Stimulated activated CD4-positive, alpha-beta T cell treated with anti-CD3 and anti-CD28 coated beads, Interleukin-15, amount 100 ng/mL, for 48 hours (primary cell): ENCODE measurements around the gene RGS14.

Source experiments
- DNase-seq, 2 donors: peaks; one replicate each; pipeline ENCODE4 v3.0.0-alpha.2; 2020; ENCODE audit warnings: low read depth in 2 of 2

The RGS14 gene, protein sequence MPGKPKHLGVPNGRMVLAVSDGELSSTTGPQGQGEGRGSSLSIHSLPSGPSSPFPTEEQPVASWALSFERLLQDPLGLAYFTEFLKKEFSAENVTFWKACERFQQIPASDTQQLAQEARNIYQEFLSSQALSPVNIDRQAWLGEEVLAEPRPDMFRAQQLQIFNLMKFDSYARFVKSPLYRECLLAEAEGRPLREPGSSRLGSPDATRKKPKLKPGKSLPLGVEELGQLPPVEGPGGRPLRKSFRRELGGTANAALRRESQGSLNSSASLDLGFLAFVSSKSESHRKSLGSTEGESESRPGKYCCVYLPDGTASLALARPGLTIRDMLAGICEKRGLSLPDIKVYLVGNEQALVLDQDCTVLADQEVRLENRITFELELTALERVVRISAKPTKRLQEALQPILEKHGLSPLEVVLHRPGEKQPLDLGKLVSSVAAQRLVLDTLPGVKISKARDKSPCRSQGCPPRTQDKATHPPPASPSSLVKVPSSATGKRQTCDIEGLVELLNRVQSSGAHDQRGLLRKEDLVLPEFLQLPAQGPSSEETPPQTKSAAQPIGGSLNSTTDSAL

DNA sequence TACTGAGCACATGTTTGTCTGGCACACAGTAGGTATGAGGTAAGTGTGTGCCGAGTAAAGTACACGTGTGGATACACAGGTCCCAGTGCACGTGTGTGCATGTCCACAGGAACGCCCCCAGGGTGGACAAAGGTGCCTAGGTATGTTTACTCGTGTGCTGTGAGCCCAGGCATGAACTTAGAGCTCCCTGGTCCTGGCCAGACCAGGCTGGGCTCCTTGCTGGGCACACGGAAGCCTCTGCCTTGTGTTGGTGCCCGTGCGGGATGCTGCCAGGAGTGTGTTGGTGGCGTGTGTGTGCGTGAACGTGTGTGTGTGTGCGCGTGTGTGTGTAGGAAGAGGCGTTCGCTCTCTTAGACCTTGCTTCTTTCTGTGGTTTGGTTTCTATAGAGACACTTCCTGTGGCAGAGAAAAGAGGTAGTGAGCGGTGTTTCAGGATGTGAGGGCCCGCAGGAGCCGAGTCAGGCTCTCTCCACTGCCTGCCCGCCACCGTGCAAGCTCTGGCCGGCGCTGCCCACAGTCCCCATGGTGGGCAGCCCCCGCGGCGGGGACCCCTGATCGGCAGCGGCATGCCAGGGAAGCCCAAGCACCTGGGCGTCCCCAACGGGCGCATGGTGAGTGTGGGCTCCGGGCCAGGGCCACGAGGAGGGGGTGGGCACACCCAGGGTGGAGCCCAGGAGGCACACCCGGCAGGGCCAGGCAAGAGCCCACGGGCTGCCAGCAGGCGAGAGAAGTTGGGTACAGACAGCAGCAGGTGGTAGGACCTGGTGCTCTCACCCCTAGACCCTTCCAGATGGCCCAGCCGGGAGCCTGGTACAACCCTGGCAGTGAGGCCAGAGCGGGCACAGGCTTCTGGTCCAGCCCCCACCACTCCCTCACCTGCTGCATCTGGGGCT, at the start of gene RGS14:
Gene RGS14, plus strand, starts transcription at position 466 of the 893 bp plus-strand sequence. Its CDS starts 101 bp downstream, at position 567.
- DNase-seq, result peak; percentile 28 to 39

DNA sequence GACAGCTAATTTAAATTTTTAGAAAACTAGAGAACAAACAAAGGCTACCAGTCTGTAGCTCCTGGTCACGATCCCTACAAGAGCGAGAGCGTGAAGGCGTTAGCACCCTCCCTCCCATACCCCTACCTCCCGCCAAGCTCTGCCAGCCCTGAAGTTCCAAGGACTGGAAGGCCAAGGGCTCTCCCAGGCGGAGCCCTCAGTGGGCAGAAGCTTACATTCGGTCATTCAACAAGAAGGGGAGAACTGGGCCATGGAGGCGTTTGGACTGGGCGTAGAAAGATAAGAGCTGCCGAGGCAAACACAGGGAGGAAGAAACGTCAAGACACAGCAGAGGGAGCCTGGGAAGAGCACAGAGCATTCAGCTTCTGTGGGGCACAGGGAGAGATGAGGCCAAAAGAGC, 49.0 kb upstream of the RGS14 start:
- DNase-seq, result no peak

DNA sequence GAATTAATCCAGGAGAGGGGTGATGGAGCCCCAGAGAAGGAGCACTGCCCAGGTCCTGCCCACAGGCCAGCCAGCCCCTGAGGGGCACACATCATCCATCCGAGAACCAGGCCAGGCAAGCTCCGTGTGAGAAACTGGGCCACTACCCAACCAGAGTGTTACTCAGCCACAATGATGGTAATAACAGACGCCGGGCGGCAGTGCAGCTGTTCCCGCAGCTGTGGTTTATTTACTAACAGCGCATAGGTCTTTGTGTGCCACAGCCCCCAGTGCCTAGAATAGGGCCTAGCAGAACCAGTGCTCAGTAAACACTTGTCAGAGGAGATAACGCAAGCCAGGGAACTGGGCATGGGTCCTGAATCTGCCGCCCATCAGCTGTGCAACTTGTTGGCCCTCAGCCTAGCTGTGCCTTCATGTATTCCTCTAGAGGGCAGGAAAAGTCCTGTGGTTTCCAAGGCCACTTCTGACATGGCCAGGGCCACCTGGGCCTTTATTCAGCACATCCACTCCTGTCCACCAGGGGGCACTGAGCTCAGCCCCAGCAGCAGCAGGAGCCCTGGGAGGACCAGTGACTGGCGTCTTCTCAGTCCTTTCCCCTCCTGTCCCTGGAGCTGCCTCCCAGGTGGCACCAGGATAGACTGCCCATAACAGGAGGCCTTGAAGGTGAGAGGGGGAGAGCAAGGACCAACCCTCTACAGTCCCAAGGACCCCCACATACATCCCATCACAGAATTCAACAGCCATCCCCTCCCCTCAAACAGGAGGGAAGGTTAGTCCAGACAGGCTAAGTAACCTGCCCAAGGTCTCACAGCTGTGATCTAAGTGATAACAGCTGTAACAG, 48.2 kb upstream of the RGS14 start:
- DNase-seq, result peak; percentile 53 to 65

DNA sequence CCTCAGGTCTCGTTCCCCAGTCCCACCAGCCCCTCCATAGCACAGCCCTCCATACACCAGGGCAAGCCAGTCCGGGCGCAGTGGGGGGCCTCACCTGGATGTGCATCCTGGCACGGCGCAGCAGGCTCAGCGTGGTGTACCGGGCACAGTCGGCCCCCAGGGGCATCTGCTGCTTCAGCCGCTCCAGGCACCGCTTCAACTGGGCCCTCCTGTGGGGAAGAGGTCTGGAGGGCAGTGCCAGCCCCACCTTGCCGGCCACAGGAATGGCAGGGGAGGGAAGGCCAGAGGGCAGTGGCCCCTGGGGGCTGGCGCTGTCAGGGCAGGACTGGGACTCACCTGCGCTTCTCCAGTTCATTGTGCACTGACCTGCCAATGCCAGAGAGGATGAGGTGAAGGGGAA, 47.4 kb upstream of the RGS14 start:
- DNase-seq, result no peak

DNA sequence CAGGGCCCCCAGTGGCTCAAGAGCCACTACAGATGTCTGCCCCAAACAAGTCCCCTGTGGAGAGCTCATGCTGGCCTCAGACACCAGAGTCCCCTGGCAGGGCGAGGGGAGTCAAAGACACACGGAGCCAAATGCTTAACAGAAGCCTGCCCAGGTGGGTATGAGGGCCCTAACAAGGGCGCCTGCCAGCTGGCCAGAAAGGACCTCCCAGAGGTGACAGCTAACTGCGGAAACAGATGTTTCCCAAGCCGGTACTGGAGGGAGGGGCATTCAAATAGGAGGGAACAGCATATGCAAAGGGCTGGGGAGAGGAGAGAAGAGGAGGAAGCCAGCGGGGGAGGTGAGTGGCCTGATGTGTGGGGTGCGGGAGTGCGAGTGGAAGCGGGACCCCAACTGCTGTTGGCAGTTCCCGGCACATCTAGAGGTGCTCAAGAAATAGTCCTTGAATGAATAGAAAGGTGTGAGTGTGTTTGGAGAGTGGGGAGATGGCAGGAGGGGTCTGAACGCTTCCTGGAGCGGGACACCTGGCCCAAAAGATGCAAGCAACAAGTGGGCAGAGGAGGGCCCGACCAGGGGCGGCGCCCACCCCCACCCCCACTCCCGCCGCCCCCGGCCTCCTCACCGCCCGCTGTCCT, 46.9 kb upstream of the RGS14 start:
- no peak for DNase-seq

DNA sequence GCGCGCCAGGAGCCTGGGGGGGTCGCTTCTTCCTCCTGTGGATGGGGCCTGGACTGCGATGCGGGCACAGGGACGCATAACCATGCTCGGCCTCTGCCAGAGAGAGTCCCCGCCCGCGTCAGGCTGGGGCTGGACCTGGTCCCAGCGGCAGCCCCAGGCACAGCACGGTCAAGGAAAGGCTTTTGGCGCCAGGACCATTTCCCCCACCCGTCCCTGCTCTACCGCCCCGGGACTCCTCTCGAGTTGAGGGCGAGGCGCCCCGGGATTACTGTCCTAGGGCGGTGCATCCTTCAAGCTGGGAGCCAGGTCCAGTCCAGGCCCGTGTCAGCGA, 46.4 kb upstream of the RGS14 start:
- no peak for DNase-seq

DNA sequence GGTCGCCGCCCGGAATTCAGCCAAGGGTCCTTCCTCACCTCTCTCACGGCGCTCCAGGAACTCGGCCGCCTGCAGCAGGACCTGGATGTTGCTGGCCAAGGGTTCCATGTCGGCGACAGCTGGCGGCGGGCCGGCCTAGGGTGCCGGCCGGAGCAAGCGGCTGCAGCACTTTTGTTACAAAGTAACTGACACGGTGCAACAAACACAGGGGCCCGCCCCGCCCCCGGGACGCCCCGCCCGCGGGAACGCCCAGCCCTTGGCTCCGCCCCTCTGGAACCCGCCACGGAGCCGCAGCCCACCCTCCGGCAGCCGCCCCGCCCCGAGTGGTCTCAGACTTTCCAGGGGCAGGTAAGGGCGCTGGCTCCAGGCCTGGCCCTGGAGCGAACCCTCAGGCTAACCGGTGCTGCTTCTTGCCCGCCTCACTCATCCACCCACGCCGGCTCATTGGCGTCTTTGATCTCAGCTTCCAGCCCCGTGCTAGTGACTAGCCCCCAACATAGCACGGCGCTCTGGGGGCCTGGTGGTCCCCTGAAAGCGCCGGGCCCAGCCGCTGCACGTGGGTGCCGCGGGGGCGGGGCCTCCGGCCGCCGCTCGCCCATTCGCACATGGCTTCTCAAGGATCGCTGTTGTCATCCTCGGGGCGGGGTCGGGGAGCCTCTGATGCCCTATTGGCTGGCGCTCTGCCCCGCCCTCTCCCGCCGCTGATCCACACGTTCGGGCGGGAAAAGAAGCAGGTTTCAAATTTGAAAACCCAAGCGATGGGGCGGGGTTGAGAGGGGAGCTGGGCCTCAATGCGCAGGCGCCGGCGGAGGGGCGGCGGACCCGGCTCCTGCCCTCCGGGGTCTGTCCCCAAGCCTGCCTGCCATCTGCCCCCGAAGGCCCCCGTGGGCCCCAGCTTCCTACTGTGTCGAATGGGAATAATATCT, 45.7 kb upstream of the RGS14 start, which contains the start of gene MXD3:
Gene MXD3, minus strand, starts transcription at position 176 of the 926 bp plus-strand sequence. Its CDS starts 68 bp downstream, at position 108.
- DNase-seq, result peak; percentile 98 to 99

DNA sequence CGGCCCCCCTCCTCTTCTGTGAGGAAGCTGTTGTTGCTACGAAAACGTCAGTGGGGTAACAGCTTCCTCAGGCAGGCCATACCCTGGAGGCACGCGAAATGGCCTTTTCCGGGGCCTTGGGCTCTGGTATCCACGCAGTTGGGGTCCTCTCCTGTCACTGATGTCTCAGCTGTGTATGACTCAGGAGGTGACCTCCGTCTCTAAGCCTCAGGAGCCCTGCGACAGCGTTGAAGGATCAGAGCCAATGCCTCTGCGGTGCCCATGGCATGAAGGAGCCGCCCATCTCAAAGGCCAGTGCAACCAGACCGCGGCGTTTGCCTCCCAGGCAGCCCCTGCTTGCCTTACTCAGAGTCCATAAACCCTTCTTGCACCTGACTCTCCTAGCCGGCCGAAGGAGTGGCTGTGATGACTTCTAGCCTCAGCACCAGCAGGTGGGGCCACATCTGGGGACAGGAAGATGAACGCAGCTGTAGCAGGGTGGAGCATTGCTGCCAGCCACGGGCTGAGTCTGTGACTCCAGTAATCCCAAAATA, 45.0 kb upstream of the RGS14 start:
- peak in 1 of 2 donors; percentile 52 for DNase-seq

DNA sequence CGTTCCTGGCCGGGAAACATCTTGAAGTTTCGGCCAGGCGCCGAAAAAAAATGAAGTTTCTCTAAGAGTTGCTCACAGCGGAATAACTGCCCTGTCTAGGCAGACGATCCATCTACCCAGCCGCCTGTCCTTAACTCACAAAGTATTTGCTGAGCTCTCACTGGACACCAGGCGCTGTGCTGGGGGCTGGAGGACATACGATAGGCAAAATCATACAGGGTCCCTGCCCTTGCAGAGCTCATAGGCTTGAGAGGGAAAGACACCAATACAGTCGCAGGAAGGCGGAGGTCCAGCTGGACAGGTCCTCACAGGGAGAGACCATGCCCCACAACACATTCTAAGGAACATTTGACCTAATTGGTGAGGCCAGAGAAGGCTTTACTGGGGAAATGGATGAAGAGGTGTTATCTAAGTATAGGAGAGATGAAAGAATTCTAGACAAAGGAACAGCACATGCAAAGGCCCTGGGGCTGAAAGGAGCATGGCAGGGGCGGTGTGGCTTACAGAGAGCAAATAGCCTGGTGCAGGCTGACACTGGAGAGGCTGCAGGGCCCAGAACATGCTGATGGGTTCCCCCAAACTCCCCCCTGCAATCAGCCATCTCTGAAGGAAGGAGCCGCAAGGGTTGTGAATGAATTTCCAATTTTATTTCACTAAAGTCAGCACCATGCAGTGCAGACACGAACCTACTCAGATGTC, 44.0 kb upstream of the RGS14 start:
- no peak for DNase-seq

DNA sequence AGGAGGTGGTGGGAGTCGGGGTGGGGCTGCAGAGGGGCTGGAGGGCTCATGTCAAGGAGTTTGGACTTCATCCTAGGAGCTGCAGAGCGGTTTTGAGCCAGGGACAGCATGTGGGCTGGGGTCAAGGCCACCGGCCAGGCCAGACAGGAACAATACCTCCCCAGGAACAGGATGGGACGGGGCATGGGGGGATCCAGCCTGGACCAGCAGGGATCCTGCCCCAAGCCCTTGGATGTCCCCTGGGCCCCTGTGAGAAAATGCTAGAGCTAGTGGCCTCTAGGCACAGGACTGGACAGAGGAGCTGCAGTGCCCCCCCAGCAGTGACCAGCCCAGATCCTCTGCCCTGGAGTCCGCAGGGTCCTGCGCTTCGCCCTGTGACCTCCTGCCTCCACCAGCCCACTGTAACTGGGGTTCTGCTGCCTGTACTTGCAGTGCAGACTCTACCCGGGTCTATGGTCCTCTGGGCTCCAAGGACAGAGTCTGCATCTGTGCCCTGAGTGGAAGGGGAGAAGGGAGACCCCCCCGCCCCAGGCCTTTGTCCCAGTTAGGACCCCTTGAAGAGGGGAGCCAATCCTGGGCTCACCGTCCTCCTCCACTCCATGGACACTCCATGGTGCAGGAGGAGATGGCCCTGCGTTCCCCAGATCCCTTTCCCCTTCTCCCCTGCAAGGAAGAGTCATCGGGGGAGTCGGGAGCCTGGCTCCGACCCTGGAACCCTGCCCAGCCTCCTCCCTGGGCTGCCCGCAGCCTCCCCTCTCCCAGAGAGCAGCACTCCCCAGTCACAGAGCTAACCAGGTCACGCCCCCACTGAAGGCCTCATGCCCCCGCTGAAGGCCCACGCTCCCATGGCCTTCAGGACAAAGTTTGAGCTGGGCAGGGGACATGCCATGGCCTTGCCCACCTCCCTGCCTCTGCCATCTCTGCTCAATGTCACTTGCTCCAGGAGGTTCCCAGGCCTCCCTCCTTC, 43.1 kb upstream of the RGS14 start:
- DNase-seq, result no peak

DNA sequence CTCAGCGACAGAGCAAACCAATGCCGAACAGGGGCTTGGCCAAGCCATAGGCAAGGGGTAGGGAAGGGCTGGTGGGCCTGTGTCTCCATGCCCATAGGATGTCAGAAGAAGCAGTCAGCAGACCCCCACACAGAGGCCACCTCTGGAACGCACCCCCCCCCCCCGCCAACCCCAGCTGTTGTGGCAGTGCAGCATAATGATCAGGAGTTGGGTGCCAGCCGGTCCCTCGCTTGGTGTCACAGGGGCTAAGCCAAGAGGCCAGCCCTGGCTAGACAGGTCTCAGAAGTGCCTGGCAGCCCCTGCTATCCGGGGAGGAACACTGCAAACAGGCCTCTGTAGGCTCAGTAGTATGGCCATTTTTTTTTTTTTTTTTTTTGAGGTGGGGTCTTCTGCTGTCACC, 42.3 kb upstream of the RGS14 start:
- no peak for DNase-seq

DNA sequence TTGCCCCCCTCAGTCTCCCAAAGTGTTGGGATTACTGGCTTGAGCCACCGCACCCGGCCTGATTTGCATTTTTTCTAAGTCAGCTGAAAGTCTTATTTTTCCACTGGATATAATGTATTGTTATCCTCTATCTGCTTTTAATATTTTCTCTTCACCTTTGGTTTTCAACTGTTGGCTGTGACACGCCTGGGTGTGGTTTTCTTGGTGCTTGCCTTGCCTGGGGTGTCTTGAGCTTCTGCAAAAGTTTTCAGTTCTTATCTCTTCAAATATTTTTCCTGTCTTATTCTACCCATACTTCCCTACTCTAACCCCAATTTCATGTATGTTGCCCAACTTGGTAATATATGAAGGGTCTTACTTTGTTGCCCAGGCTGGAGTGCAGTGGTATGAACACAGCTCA, 41.7 kb upstream of the RGS14 start:
- no peak for DNase-seq

DNA sequence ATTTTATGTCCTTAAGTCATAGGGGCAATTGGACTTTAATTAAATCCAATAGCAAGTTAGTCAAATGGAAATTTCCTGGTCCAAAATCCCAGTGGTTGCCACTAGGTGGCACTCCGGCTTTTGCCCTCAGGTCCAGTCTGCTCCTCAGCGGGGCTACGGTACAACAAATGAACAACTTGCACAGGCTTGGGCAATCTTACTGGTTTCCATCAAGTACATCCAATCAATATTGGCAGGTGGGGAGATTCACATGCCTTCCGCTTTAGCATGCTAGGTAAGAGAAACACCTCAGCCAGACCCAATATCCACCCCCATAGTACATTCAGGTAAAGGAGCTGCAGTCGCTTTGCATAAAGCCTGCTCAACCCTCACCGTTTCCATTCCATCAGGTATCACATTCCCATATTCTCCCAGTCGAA, 39.8 kb upstream of the RGS14 start:
- peak in 1 of 2 donors; percentile 61 for DNase-seq

DNA sequence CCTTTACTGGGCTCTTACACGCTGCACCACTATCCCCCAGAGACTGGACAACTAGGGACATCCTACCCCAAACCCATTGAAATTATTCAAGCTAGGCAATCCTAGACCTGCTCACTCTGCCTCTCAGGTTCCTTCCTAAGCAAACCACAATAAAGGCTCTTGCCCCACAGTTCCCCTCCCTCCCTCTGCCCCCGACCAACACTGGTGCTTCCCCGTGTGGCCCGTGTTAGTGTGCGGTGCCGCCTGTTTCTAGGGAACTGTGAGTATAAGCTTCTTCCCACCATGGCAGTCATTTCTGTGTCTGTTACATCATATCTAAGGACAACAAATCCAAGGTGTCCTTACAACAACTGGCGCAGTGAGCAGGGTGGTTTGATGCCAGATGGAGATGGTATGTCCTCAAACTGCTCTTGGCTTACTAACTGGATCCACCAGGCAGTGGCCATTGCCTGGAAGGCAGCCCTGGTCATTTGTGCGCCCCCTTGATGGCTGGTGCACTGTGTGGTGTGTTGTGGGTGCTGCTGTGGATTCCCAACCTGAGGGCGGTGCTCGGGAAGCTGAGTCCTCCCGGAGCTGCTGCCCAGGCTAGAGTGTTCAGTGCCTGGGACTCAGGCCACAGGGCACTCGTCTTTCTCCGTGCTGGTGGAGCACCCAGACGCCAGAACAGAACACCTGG, 37.7 kb upstream of the RGS14 start:
- DNase-seq, result no peak

DNA sequence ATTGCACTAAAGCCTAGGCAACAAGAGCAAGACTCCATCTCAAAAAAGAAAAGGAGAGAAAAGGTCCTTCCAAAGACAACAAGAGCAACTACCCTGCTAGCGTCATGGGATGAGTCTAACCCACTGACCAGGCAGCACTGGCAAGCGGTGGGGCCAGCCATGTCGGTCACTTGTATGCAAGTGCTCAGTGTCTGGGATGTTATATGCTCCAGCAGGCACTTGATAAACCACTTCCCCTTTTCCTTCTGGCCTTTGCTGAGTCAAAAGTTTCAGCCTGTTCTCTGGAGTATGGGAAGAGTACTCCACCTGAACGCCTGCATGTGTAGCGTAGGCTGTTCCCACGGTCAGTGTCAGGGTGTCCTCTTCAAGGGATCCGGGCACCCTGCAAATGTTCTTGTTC, 36.8 kb upstream of the RGS14 start:
- DNase-seq, result no peak

DNA sequence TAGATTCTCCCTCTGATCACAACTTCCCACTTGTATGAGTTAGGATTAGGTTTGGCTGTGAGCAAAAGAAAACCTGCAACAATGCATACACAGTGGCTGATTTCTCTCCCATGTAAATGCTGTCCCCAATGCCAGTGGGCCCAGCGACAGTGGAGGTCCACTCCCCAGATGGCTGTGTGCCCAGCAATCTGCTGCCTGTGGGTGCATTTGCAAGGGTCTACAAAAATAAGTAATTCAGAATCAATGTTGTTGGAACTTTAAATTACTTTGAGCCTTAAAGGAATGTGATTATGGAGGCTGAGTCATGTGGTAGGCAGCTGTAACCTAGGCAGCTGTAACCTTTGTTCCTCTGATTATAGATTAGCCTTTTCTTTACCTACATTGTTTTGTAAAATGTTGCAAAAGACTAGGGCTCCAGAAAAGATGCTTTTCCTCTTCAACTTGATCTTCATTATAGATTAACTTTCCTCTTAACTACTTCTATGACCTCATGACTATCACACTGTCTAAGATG, 31.8 kb upstream of the RGS14 start:
- DNase-seq, result no peak
